Epithelial cell of esophagus (primary cell): ENCODE data around the gene IFI27L1.

Experiments
- DNase-seq: peaks from one replicate; pipeline ENCODE4 v3.0.0; 2010; ENCODE audit warnings: low read depth
- H3K4me3 ChIP-seq: 2 replicates; pipeline ENCODE4 v1.5.1; 2011; ENCODE audit warnings: mild to moderate bottlenecking, low read length, control low read depth
- CTCF ChIP-seq: IDR thresholded peaks from 2 replicates; pipeline ENCODE4 v1.5.1; 2011; ENCODE audit warnings: low read depth, mild to moderate bottlenecking, low read length, control low read depth, inconsistent platforms; ENCODE audit not compliant: insufficient read depth; ENCODE audit errors: missing control alignments

Gene IFI27L1

GRCh38 chr14:94113908-94114588 lies 32.9 kb downstream of the IFI27L1 start:
- no peak for DNase-seq
- H3K4me3 ChIP-seq = no peak overlapping the region
- no peak for TF ChIP-seq CTCF

- DNase-seq = no peak
- no peak for TF ChIP-seq CTCF
- H3K4me3 ChIP-seq = no peak overlapping the region
Measured at GRCh38 chr14:94114589-94115057, 33.5 kb downstream of the IFI27L1 start.

GRCh38 chr14:94115058-94115591 lies 34.0 kb downstream of the IFI27L1 start:
- no peak for TF ChIP-seq CTCF
- DNase-seq = no peak
- no peak overlapping the region for H3K4me3 ChIP-seq

GRCh38 chr14:94115631-94116030 lies 34.5 kb downstream of the IFI27L1 start:
- TF ChIP-seq CTCF = no peak
- no peak overlapping the region for H3K4me3 ChIP-seq
- no peak for DNase-seq

GRCh38 chr14:94116701-94117100 lies 35.6 kb downstream of the IFI27L1 start:
- DNase-seq = no peak
- TF ChIP-seq CTCF = no peak
- no peak overlapping the region for H3K4me3 ChIP-seq

GRCh38 chr14:94117856-94118255 lies 36.7 kb downstream of the IFI27L1 start:
- H3K4me3 ChIP-seq = no peak overlapping the region
- DNase-seq = no peak
- no peak for TF ChIP-seq CTCF

- no peak for DNase-seq
- no peak for TF ChIP-seq CTCF
- no peak overlapping the region for H3K4me3 ChIP-seq
Measured at GRCh38 chr14:94119071-94119470, 38.0 kb downstream of the IFI27L1 start.
